Left lung (tissue), 10 donors: ENCODE results near the gene PTPRCAP. TPM values are rescaled to one million over a fixed set of nuclear protein-coding genes. Genes with fewer than 3 reads are reported as not detected.

Experiments
- ATAC-seq: fragments of 200-7000 bp; cut with Tn5 transposase; one replicate; pipeline ENCODE4 v1.9.1; 2020; ENCODE audit warnings: moderate library complexity
- DNase-seq, 4 donors: peaks; one replicate each; pipeline ENCODE4 v3.0.0-alpha.2; 2013 to 2020
- H3K27ac ChIP-seq, 2 donors: fragments of 200-600 bp; sonication (generic) in 1 of 2; one replicate each; pipeline versions ENCODE4 v1.5.0 to v1.8.0; 2020 to 2021
- H3K27me3 ChIP-seq, 2 donors: fragments of 200-600 bp; sonication (generic) in 1 of 2; one replicate each; pipeline versions ENCODE4 v1.5.0 to v1.8.0; 2020 to 2021
- H3K36me3 ChIP-seq, 2 donors: fragments of 200-600 bp; sonication (generic) in 1 of 2; one replicate each; pipeline versions ENCODE4 v1.5.0 to v1.8.0; 2020 to 2021
- H3K4me1 ChIP-seq, 2 donors: fragments of 200-600 bp; one replicate each; pipeline ENCODE4 v1.8.0; 2021
- H3K4me3 ChIP-seq, 2 donors: fragments of 200-600 bp; sonication (generic) in 1 of 2; one replicate each; pipeline versions ENCODE4 v1.5.0 to v1.8.0; 2020 to 2021; ENCODE audit warnings: mild to moderate bottlenecking in 1 of 2
- H3K9me3 ChIP-seq, 2 donors: fragments of 200-600 bp; sonication (generic) in 1 of 2; one replicate each; pipeline versions ENCODE4 v1.5.0 to v1.8.0; 2020 to 2021
- CTCF ChIP-seq, 2 donors: fragments of 200-600 bp; sonication (generic) in 1 of 2; IDR thresholded peaks; one replicate each; pipeline versions ENCODE4 v1.5.0 to v1.8.0; 2021; ENCODE audit warnings: antibody characterized with exemption in 2 of 2
- intact Hi-C, 2 donors: fragments of 100-400 bp; cut with DNase I; formaldehyde crosslinking; loops; one replicate each; pipeline versions ENCODE4 v1.11.2 to v1.14.2; 2022
- polyA plus RNA-seq, 6 donors: library from polyadenylated mRNA; unstranded; fragments of 120-200 nt; gene quantifications; one replicate each; pipeline ENCODE4 v1.2.1, GENCODE V29; 2013; ENCODE audit not compliant: insufficient read length in 6 of 6
- total RNA-seq, 2 donors: library from RNA; stranded (reverse); fragmentation: NEBNext Ultra II Directional; extraction: Animal tissue kit (Norgen Biotek cat#: 25700); gene quantifications; one replicate each; pipeline ENCODE4 v1.2.1, GENCODE V29; 2021
- donor health status: DM: no; HTN: yes; CAD: no.
- donor health status: DM: no; HTN: no; CAD: no.

PTPRCAP gene
- total and polyA plus RNA-seq, 8 donors, result 1.6 to 12.5 (median 2.7) TPM

GRCh38 chr11:67400251-67400941 is 37.1 kb downstream of the PTPRCAP start:
- peaks cover 16 to 71% of the 10 kb centered on the region in 2 donors for H3K4me1 ChIP-seq
- H3K4me3 ChIP-seq, result peak overlapping the region; percentile 91 to 98
- H3K27me3 ChIP-seq, result no peaks in the 10 kb centered on the region
- H3K36me3 ChIP-seq, result peaks cover 0 to 52% of the 10 kb centered on the region in 2 donors
- no peak for DNase-seq
- H3K9me3 ChIP-seq, result no peaks in the 10 kb centered on the region
- ATAC-seq, result no peak
- intact Hi-C loops, result no loop called here
- no peak for TF ChIP-seq CTCF (IDR thresholded peaks at IDR 0.05)
- H3K27ac ChIP-seq, result peak overlapping the region in 1 of 2 donors; percentile 96

- TF ChIP-seq CTCF (IDR thresholded peaks at IDR 0.05), result no peak
- Histone ChIP-seq H3K4me3 (no peak overlapping the region), H3K36me3 (peaks cover 0 to 64% of the 10 kb centered on the region in 2 donors), H3K27me3 (no peaks in the 10 kb centered on the region), H3K9me3 (no peaks in the 10 kb centered on the region), H3K27ac (no peak overlapping the region), H3K4me1 (peaks cover 16 to 63% of the 10 kb centered on the region in 2 donors)
- DNase-seq, result no peak
- intact Hi-C loops, result no loop called here
- ATAC-seq, result no peak
These were observed 38.6 kb downstream of the PTPRCAP start for GRCh38 chr11:67398661-67399563.

- H3K27ac ChIP-seq, result no peak overlapping the region
- no peak for DNase-seq
- no peaks in the 10 kb centered on the region for H3K27me3 ChIP-seq
- H3K36me3 ChIP-seq, result peaks cover 0 to 71% of the 10 kb centered on the region in 2 donors
- H3K9me3 ChIP-seq, result no peaks in the 10 kb centered on the region
- peaks cover 16 to 60% of the 10 kb centered on the region in 2 donors for H3K4me1 ChIP-seq
- H3K4me3 ChIP-seq, result no peak overlapping the region
- intact Hi-C loops, result no loop called here
- ATAC-seq, result no peak
- TF ChIP-seq CTCF (IDR thresholded peaks at IDR 0.05), result no peak
These were observed 39.4 kb downstream of the PTPRCAP start for GRCh38 chr11:67397986-67398660.

- peaks cover 0 to 71% of the 10 kb centered on the region in 2 donors for H3K36me3 ChIP-seq
- no peak for ATAC-seq
- intact Hi-C loops, result no loop called here
These were observed 39.9 kb downstream of the PTPRCAP start for GRCh38 chr11:67397536-67397935.

More at GRCh38 chr11:67397536-67397935, 39.9 kb downstream of the PTPRCAP start:
- H3K4me3 ChIP-seq, result no peak overlapping the region
- TF ChIP-seq CTCF (IDR thresholded peaks at IDR 0.05), result no peak
- H3K27ac ChIP-seq, result no peak overlapping the region
- no peak for DNase-seq
- no peaks in the 10 kb centered on the region for H3K9me3 ChIP-seq
- H3K27me3 ChIP-seq, result no peaks in the 10 kb centered on the region
- H3K4me1 ChIP-seq, result peaks cover 18 to 60% of the 10 kb centered on the region in 2 donors
